HG02970 (cell line): ENCODE data around the gene RORC.
"Not testable (repeated sequence)": the region's sequence is repeated elsewhere in the genome, so short reads cannot be mapped to it uniquely, and the experiment has no call there.

ENCODE experiments used
- ATAC-seq: cut with Tn5 transposase; IDR thresholded peaks from one replicate; pipeline ENCODE4 v1.9.1; 2021; ENCODE audit warnings: mild to moderate bottlenecking, moderate library complexity, moderate number of reproducible peaks; ENCODE audit not compliant: unreplicated experiment, low FRiP score

RORC gene

GRCh38 chr1:151809290-151809984, 22.2 kb downstream of the RORC start:
- no peak for ATAC-seq

GRCh38 chr1:151807766-151808165, 23.8 kb downstream of the RORC start:
- ATAC-seq: no peak

GRCh38 chr1:151807131-151807530, 24.5 kb downstream of the RORC start:
- no peak for ATAC-seq

GRCh38 chr1:151806170-151806569, 25.4 kb downstream of the RORC start:
- no peak for ATAC-seq

- no peak for ATAC-seq
Measured at GRCh38 chr1:151805066-151805820, 26.4 kb downstream of the RORC start, which contains the start of gene LINGO4. Gene LINGO4, minus strand, starts transcription at chr1:151805419. Its CDS starts 2,715 bp downstream, at chr1:151802704.

GRCh38 chr1:151803915-151804314, 27.7 kb downstream of the RORC start:
- no peak for ATAC-seq

- ATAC-seq: no peak
Measured at GRCh38 chr1:151803164-151803563, 28.4 kb downstream of the RORC start.

- no peak for ATAC-seq
Measured at GRCh38 chr1:151802372-151802771, 29.2 kb downstream of the RORC start.

- no peak for ATAC-seq
Measured at GRCh38 chr1:151801846-151802245, 29.8 kb downstream of the RORC start.

- ATAC-seq: no peak
Measured at GRCh38 chr1:151801310-151801820, 30.2 kb downstream of the RORC start.

GRCh38 chr1:151800830-151801229, 30.8 kb downstream of the RORC start:
- no peak for ATAC-seq

GRCh38 chr1:151799179-151800022, 32.2 kb downstream of the RORC start:
- ATAC-seq: no peak

- no peak for ATAC-seq
Measured at GRCh38 chr1:151798571-151798970, 33.0 kb downstream of the RORC start.

- peak; percentile 8 for ATAC-seq
Measured at GRCh38 chr1:151790940-151791651, 40.5 kb downstream of the RORC start.

- ATAC-seq: peak; percentile 98
Measured at GRCh38 chr1:151790071-151790939, 41.3 kb downstream of the RORC start, which contains the start of gene TDRKH. Gene TDRKH, minus strand, starts transcription at chr1:151790500. Its CDS starts 7,478 bp downstream, at chr1:151783022.

GRCh38 chr1:151787689-151788088, 43.9 kb downstream of the RORC start:
- no peak for ATAC-seq

GRCh38 chr1:151783796-151784195, 47.8 kb downstream of the RORC start:
- ATAC-seq: no peak

GRCh38 chr1:151782741-151783140, 48.9 kb downstream of the RORC start:
- no peak for ATAC-seq

- not testable (repeated sequence) for ATAC-seq
Measured at GRCh38 chr1:151782026-151782425, 49.6 kb downstream of the RORC start.
